PC-9 (cell line): Measurements from ENCODE around the gene SUSD1. TPM values are rescaled to one million over a fixed set of nuclear protein-coding genes. Genes with fewer than 3 reads are reported as not detected.

Source experiments
- BruUV-seq: library from RNA; stranded (reverse); fragments of 400-500 nt; replicated peaks from 2 replicates; lab custom pipeline; 2021; lab: Mats Ljungman, UMichigan
- CTCF ChIA-PET: fragments of 300-600 bp; sonication (Branson Sonifier 250); formaldehyde crosslinking; loops from one replicate; lab custom pipeline; 2022; ENCODE audit warnings: antibody characterized with exemption; lab: Charles Lee
- POLR2A ChIA-PET: fragments of 300-600 bp; sonication (Branson Sonifier 250); formaldehyde crosslinking; loops from one replicate; lab custom pipeline; 2022; ENCODE audit warnings: antibody characterized with exemption; ENCODE audit not compliant: unreplicated experiment; lab: Charles Lee
- DNase-seq, 2 experiments: peaks; one replicate each; pipeline versions ENCODE4 v3.0.0 to v3.0.0-alpha.2; 2015 to 2022; ENCODE audit warnings: mixed read lengths in 1 of 2
- H2AFZ ChIP-seq: fragments of 200-600 bp; sonication (generic); 2 replicates; pipeline ENCODE4 v1.8.1; 2017; ENCODE audit warnings: antibody characterized with exemption
- H3F3A ChIP-seq: fragments of 200-600 bp; sonication (generic); 2 replicates; pipeline ENCODE4 v1.8.1; 2017; ENCODE audit warnings: antibody characterized with exemption, mild to moderate bottlenecking, low read depth; ENCODE audit not compliant: insufficient read depth
- H3K27ac ChIP-seq: fragments of 200-600 bp; sonication (generic); 2 replicates; pipeline ENCODE4 v1.6.1; 2016; ENCODE audit warnings: mixed run types
- H3K27me3 ChIP-seq: fragments of 200-600 bp; sonication (generic); 2 replicates; pipeline ENCODE4 v1.6.1; 2016; ENCODE audit warnings: low read depth, mixed run types; ENCODE audit not compliant: insufficient read depth
- H3K36me3 ChIP-seq: fragments of 200-600 bp; sonication (generic); 2 replicates; pipeline ENCODE4 v1.6.1; 2016; ENCODE audit warnings: low read depth, mixed run types
- H3K4me1 ChIP-seq: fragments of 200-600 bp; sonication (generic); replicated peaks from 2 replicates; pipeline ENCODE4 v1.6.1; 2016; ENCODE audit warnings: mixed run types; ENCODE audit not compliant: insufficient read depth
- H3K4me2 ChIP-seq: fragments of 200-600 bp; sonication (generic); 2 replicates; pipeline ENCODE4 v1.6.1; 2017; ENCODE audit warnings: mixed run types
- H3K4me3 ChIP-seq: fragments of 200-600 bp; sonication (generic); 2 replicates; pipeline ENCODE4 v1.6.1; 2016; ENCODE audit warnings: mixed run types
- H3K79me2 ChIP-seq: fragments of 200-600 bp; sonication (generic); 2 replicates; pipeline ENCODE4 v1.6.1; 2017; ENCODE audit warnings: low read depth, mixed run types
- H3K9me2 ChIP-seq: fragments of 200-600 bp; sonication (generic); 2 replicates; pipeline ENCODE4 v1.8.1; 2017; ENCODE audit warnings: mild to moderate bottlenecking; ENCODE audit not compliant: insufficient read depth
- H3K9me3 ChIP-seq: fragments of 200-600 bp; sonication (generic); 2 replicates; pipeline ENCODE4 v1.8.1; 2016; ENCODE audit warnings: low read depth; ENCODE audit not compliant: insufficient read depth
- H4K20me1 ChIP-seq: fragments of 200-600 bp; sonication (generic); 2 replicates; pipeline ENCODE4 v1.8.1; 2017; ENCODE audit not compliant: insufficient read depth
- CTCF ChIP-seq: fragments of 200-600 bp; sonication (generic); conservative IDR thresholded peaks from 2 replicates; pipeline ENCODE4 v1.6.1; 2017; ENCODE audit warnings: mixed run types, antibody characterized with exemption, mild to moderate bottlenecking, moderate library complexity
- EZH2 ChIP-seq: fragments of 200-600 bp; sonication (generic); IDR thresholded peaks from 2 replicates; pipeline ENCODE4 v1.8.0; 2017; ENCODE audit warnings: antibody characterized with exemption, low read depth
- intact Hi-C: fragments of 100-400 bp; cut with micrococcal nuclease; formaldehyde crosslinking; loops from one replicate; pipeline ENCODE4 v1.10.0; 2022; ENCODE audit not compliant: unreplicated experiment
- total RNA-seq: library from RNA; stranded (reverse); gene quantifications from 2 replicates; pipeline ENCODE4 v1.2.3, GENCODE V29; 2021

The SUSD1 gene
- total RNA-seq, 1 experiment from 2014 or later = 23.2 TPM

DNA sequence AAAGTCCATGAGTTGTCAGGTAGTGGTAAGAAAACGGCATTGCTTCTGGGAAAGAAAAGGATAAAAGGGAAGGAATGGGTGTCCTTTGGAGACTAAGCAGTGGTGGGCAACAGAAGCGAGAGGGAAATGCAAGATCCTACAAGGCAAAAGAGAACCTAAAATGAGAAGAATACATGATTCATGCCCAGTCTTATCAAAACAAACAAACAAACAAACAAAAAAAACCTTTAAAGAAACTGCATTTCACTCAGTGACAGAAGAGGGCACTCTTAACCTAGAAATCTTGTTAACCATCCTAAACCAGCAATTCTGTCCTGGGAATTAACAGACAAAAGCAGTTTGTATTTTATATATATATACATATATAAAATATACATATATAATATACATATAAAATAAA, 88.5 kb downstream of the SUSD1 start:
- Histone ChIP-seq H3K27me3 (no peaks in the 10 kb centered on the region), H3K9me3 (no peaks in the 10 kb centered on the region), H3K27ac (no peak overlapping the region), H3F3A (no peaks in the 10 kb centered on the region; the same call in 1 of the 2 replicates), H4K20me1 (no peaks in the 10 kb centered on the region), H3K36me3 (peaks cover 10% of the 10 kb centered on the region), H2AFZ (no peak overlapping the region), H3K4me1 (0 out of 2 replicates have a peak, but pooled peaks cover 4% of the 10 kb centered on the region), H3K9me2 (no peaks in the 10 kb centered on the region), H3K79me2 (no peaks in the 10 kb centered on the region), H3K4me3 (no peak overlapping the region), H3K4me2 (no peak overlapping the region)
- intact Hi-C loops = no loop called here
- POLR2A ChIA-PET = no interaction called here
- CTCF ChIA-PET = interaction anchor here (0.7 kb wide), 1 partner anchor 813 kb away, joined by 5 read pairs; no protein-coding TSS in a partner anchor
- peak in 1 of 2 experiments; percentile 39 for DNase-seq
- no TSS peak for BruUV-seq
- TF ChIP-seq CTCF (peak; percentile 73), EZH2 (no peak)

DNA sequence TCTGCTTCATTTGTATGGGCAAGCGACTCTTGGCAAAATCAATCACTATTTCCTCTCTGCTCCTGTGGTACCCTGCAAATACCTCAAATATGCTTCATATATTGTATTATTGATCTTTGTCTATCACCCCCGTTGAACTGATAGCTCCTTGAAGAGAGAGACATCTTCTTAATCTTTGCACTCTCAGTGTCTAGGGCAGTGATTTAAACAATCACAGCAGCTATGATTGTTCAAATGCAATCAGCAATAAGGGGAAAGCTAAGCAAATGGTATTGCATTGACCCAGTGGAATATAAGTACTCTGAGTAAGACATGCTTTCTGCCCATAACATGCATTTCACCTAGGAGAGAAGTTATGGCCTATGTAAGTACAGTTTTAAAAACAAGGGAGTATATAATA, 90.2 kb downstream of the SUSD1 start:
- 0 out of 2 replicates have a peak, but pooled peaks cover 4% of the 10 kb centered on the region for H3K4me1 ChIP-seq
- no peak overlapping the region for H3K27ac ChIP-seq
- no TSS peak for BruUV-seq
- no peak for DNase-seq
- ChIA-PET POLR2A (interaction anchor here (0.7 kb wide), 1 partner anchor 457 kb away, joined by 22 read pairs; no protein-coding TSS in a partner anchor), CTCF (interaction anchor here (0.6 kb wide), 4 partner anchors 28 to 776 kb away, joined by 3 to 6 read pairs (median 4); no protein-coding TSS in a partner anchor)
- H3K27me3 ChIP-seq = no peaks in the 10 kb centered on the region
- H3K4me2 ChIP-seq = no peak overlapping the region
- no peaks in the 10 kb centered on the region for H3K9me2 ChIP-seq
- TF ChIP-seq EZH2 = no peak
- no peak for TF ChIP-seq CTCF
- H3K4me3 ChIP-seq = no peak overlapping the region
- H4K20me1 ChIP-seq = no peaks in the 10 kb centered on the region
- H3K9me3 ChIP-seq = no peaks in the 10 kb centered on the region
- peaks cover 4% of the 10 kb centered on the region; the same call in 1 of the 2 replicates for H3K36me3 ChIP-seq
- peaks cover 3% of the 10 kb centered on the region; the same call in 1 of the 2 replicates for H3F3A ChIP-seq
- no peaks in the 10 kb centered on the region for H3K79me2 ChIP-seq
- no peak overlapping the region for H2AFZ ChIP-seq
- intact Hi-C loops = no loop called here

DNA sequence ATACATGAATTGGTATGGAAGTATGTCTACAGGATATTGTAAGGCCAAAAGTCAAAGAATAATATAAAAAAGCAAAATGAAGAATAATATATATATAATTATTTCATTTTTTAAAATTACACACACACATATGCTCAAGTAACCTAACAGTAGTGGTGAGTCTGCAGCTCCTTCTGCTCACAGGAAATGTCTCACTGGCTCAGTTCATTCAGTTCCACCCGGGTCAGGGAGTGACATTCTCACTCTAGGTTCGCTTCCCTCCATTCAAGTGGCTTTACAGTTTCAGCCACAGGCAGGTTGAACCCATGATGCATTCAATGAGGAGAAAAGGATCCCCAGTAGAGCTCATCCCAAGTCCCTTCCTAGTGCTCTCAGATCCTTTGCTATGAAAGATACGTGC, 90.8 kb downstream of the SUSD1 start:
- TF ChIP-seq EZH2 (no peak), CTCF (no peak)
- no peaks in the 10 kb centered on the region for H3K9me3 ChIP-seq
- BruUV-seq = no TSS peak
- ChIA-PET CTCF (interaction anchor here (0.6 kb wide), 3 partner anchors 93 to 776 kb away, joined by 3 to 6 read pairs (median 4); no protein-coding TSS in a partner anchor), POLR2A (interaction anchor here (0.6 to 0.7 kb wide), 2 partner anchors 457 to 1185 kb away, joined by 8 to 22 read pairs; no protein-coding TSS in a partner anchor)
- no peak overlapping the region for H3K4me3 ChIP-seq
- H3K27me3 ChIP-seq = no peaks in the 10 kb centered on the region
- DNase-seq = no peak
- no peak overlapping the region for H3K4me2 ChIP-seq
- no peaks in the 10 kb centered on the region for H4K20me1 ChIP-seq
- peaks cover 4% of the 10 kb centered on the region; the same call in 1 of the 2 replicates for H3K36me3 ChIP-seq
- H3K27ac ChIP-seq = no peak overlapping the region
- no peak overlapping the region for H2AFZ ChIP-seq
- no peaks in the 10 kb centered on the region for H3K79me2 ChIP-seq
- 0 out of 2 replicates have a peak, but pooled peaks cover 4% of the 10 kb centered on the region for H3K4me1 ChIP-seq
- H3F3A ChIP-seq = peaks cover 3% of the 10 kb centered on the region; the same call in 1 of the 2 replicates
- H3K9me2 ChIP-seq = no peaks in the 10 kb centered on the region
- intact Hi-C loops = no loop called here
